ENCODE data around the gene PTPN4. TPM values are rescaled to one million over a fixed set of nuclear protein-coding genes. Genes with fewer than 3 reads are reported as not detected.

Gene PTPN4
- total and polyA plus RNA-seq, 10 of the 15 experiments (the other 5 are each of a cell fraction or from before 2014, with no cell fraction given): 5.0 to 29.7 (median 23.7) TPM

DNA sequence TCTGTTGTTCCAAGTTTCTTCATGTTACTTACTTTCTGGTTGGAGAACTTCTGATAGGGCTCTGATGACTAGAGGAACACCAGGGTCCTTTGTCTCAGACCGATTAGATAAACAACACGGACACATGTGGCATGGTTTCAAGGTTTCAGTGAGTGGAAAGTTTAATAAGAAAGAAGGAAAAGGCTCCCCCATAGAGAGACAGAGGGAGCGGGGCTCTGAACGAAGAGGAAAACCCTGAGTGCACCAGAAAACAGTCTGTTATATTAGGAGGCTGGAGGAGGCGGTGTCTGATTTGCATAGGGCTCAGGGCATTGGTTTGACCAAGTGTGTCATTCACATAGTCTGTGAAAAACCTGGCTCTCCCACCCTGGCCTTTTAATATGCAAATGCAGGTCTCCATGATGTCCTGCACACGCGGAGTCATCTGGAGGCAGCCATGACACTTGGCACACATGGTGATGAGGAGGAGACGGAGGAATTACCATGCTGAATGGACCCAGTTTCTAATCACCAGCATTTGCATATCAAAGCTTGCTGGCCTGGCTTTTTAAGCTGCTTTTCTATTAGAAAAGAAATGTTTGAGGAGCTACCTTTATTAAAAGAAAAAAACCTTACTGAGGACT is 94.2 kb downstream of the PTPN4 start:
- intact Hi-C loops (cut with micrococcal nuclease; ENCODE audit: unreplicated experiment) (no loop called here), in situ Hi-C loops (cut with MboI) (no loop called here)
- over 99% methylated on average over 8 of the region's 8 CpGs for WGBS (ENCODE audit: insufficient coverage, insufficient replicate concordance, low lambda C conversion rate, missing lambda C conversion rate)
- ChIA-PET CTCF (interaction anchor here (1.2 kb wide), 1 partner anchor 12 kb away, joined by 3 read pairs; no protein-coding TSS in a partner anchor), SMC1A (ENCODE audit: uncharacterized antibody, unreplicated experiment) (no interaction called here), RAD21 (ENCODE audit: unreplicated experiment) (no interaction called here), POLR2A (no interaction called here)
- Histone ChIP-seq H3K27me3 (replicated peaks in 1 of 2; ENCODE audit: control insufficient read depth in 2 of 2, insufficient read depth in 2 of 2, low read length in 1 of 2) (no peaks in the 10 kb centered on the region), H2AFZ (ENCODE audit: control insufficient read depth, low read depth, low read length) (no peak overlapping the region), H4K20me1 (ENCODE audit: control insufficient read depth, insufficient read depth) (no peaks in the 10 kb centered on the region), H3K27ac (ENCODE audit: control insufficient read depth, insufficient read depth) (no peak overlapping the region), H3K79me2 (ENCODE audit: control insufficient read depth, insufficient read depth, low read length) (no peaks in the 10 kb centered on the region; the same call in 1 of the 2 replicates), H3K9ac (ENCODE audit: control insufficient read depth, insufficient read depth, low read length) (no peak overlapping the region), H3K36me3 (ENCODE audit: control insufficient read depth in 2 of 2, insufficient read depth in 2 of 2, low read length in 1 of 2) (no peaks in the 10 kb centered on the region), H3K4me2 (ENCODE audit: control insufficient read depth, insufficient read depth) (no peak overlapping the region), H3K9me3 (replicated peaks; ENCODE audit: control insufficient read depth, insufficient read depth, low read length) (peaks cover 22% of the 10 kb centered on the region), H3K4me1 (ENCODE audit: control insufficient read depth, insufficient read depth, low read length) (no peaks in the 10 kb centered on the region), H3K4me3 (no peak overlapping the region)
- no peak for DNase-seq (ENCODE audit: low read depth, low spot score)
- TF ChIP-seq, protein P1, sequence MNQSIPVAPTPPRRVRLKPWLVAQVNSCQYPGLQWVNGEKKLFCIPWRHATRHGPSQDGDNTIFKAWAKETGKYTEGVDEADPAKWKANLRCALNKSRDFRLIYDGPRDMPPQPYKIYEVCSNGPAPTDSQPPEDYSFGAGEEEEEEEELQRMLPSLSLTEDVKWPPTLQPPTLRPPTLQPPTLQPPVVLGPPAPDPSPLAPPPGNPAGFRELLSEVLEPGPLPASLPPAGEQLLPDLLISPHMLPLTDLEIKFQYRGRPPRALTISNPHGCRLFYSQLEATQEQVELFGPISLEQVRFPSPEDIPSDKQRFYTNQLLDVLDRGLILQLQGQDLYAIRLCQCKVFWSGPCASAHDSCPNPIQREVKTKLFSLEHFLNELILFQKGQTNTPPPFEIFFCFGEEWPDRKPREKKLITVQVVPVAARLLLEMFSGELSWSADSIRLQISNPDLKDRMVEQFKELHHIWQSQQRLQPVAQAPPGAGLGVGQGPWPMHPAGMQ (IDR thresholded peaks at IDR 0.05; ENCODE audit: borderline replicate concordance): no peak
- TF ChIP-seq, protein P2, sequence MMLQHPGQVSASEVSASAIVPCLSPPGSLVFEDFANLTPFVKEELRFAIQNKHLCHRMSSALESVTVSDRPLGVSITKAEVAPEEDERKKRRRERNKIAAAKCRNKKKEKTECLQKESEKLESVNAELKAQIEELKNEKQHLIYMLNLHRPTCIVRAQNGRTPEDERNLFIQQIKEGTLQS (IDR thresholded peaks at IDR 0.05; ENCODE audit: borderline replicate concordance, extremely low read depth, low read depth, low read length): no peak
- no peak for TF ChIP-seq POLR2AphosphoS2 (IDR thresholded peaks at IDR 0.05; ENCODE audit: low read depth, low read length)
- TF ChIP-seq FOS (IDR thresholded peaks at IDR 0.05; ENCODE audit: borderline replicate concordance, extremely low read depth, insufficient read length): no peak
- no peak for TF ChIP-seq CHD1 (IDR thresholded peaks at IDR 0.05; ENCODE audit: low read depth, low read length)
- TF ChIP-seq BRCA1 (IDR thresholded peaks at IDR 0.05; ENCODE audit: low read depth, low read length): no peak
- no peak for TF ChIP-seq SREBF2 (IDR thresholded peaks at IDR 0.05; ENCODE audit: low read length)
- no peak for TF ChIP-seq ATF7 (IDR thresholded peaks at IDR 0.05; ENCODE audit: low read depth)
- no peak for TF ChIP-seq POLR2A (IDR thresholded peaks at IDR 0.05; ENCODE audit: low read depth, low read length)
- TF ChIP-seq MYB (IDR thresholded peaks at IDR 0.05; ENCODE audit: borderline replicate concordance, low read depth, low read length): no peak
- no peak for TF ChIP-seq MYC (IDR thresholded peaks at IDR 0.05; ENCODE audit: insufficient read depth, insufficient read length, insufficient replicate concordance, low read length, severe bottlenecking)
- TF ChIP-seq NR2C2 (IDR thresholded peaks at IDR 0.05; ENCODE audit: borderline replicate concordance, control insufficient read depth, insufficient read length, low read depth): no peak
- no peak for TF ChIP-seq RB1 (IDR thresholded peaks at IDR 0.05; ENCODE audit: borderline replicate concordance)
- TF ChIP-seq, protein P3, sequence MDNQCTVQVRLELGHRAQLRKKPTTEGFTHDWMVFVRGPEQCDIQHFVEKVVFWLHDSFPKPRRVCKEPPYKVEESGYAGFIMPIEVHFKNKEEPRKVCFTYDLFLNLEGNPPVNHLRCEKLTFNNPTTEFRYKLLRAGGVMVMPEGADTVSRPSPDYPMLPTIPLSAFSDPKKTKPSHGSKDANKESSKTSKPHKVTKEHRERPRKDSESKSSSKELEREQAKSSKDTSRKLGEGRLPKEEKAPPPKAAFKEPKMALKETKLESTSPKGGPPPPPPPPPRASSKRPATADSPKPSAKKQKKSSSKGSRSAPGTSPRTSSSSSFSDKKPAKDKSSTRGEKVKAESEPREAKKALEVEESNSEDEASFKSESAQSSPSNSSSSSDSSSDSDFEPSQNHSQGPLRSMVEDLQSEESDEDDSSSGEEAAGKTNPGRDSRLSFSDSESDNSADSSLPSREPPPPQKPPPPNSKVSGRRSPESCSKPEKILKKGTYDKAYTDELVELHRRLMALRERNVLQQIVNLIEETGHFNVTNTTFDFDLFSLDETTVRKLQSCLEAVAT (IDR thresholded peaks at IDR 0.05): no peak
- TF ChIP-seq BCL11A (IDR thresholded peaks at IDR 0.05; ENCODE audit: low read depth, low read length): no peak
- no peak for TF ChIP-seq EED (IDR thresholded peaks at IDR 0.05; ENCODE audit: low read depth)
- no peak for TF ChIP-seq ZSCAN29 (IDR thresholded peaks at IDR 0.05)
- no peak for TF ChIP-seq NFIC (IDR thresholded peaks at IDR 0.05; ENCODE audit: low read depth, low read length)
- no TSS peak for BruUV-seq (replicated peaks)
- ATAC-seq: no peak
- FAIRE-seq: no peak

All from GM12878 (cell line).